NAMALWA (cell line): Measurements from ENCODE around the gene AMIGO3.
"Not testable (repeated sequence)": the region's sequence is repeated elsewhere in the genome, so short reads cannot be mapped to it uniquely, and the experiment has no call there.

ENCODE experiments used
- DNase-seq: peaks from one replicate; pipeline ENCODE4 v3.0.0-alpha.2; 2015; ENCODE audit warnings: low spot score

The AMIGO3 gene

GRCh38 chr3:49712166-49712565 lies 7.3 kb downstream of the AMIGO3 start:
- no peak for DNase-seq

- no peak for DNase-seq
These were observed 8.0 kb downstream of the AMIGO3 start for GRCh38 chr3:49711489-49711888.

GRCh38 chr3:49709852-49710251 lies 9.6 kb downstream of the AMIGO3 start:
- no peak for DNase-seq

GRCh38 chr3:49707113-49707480 lies 12.4 kb downstream of the AMIGO3 start:
- no peak for DNase-seq

GRCh38 chr3:49706456-49707112 lies 12.9 kb downstream of the AMIGO3 start:
- DNase-seq, result no peak

- DNase-seq, result no peak
These were observed 14.0 kb downstream of the AMIGO3 start for GRCh38 chr3:49705390-49705960.

- DNase-seq, result no peak
These were observed 14.9 kb downstream of the AMIGO3 start for GRCh38 chr3:49704629-49705028.

GRCh38 chr3:49703956-49704355 lies 15.5 kb downstream of the AMIGO3 start:
- no peak for DNase-seq

GRCh38 chr3:49703443-49703927 lies 16.0 kb downstream of the AMIGO3 start:
- peak; percentile 75 for DNase-seq

- DNase-seq, result no peak
These were observed 16.8 kb downstream of the AMIGO3 start for GRCh38 chr3:49702672-49703071.

GRCh38 chr3:49701388-49702077 lies 18.0 kb downstream of the AMIGO3 start:
- no peak for DNase-seq

GRCh38 chr3:49700453-49701128 lies 18.9 kb downstream of the AMIGO3 start:
- no peak for DNase-seq

GRCh38 chr3:49700014-49700413 lies 19.5 kb downstream of the AMIGO3 start:
- DNase-seq, result no peak

- DNase-seq, result no peak
These were observed 20.1 kb downstream of the AMIGO3 start for GRCh38 chr3:49699281-49699979.

GRCh38 chr3:49695350-49696015 lies 24.0 kb downstream of the AMIGO3 start:
- DNase-seq, result not testable (repeated sequence)

- DNase-seq, result not testable (repeated sequence)
These were observed 24.9 kb downstream of the AMIGO3 start for GRCh38 chr3:49694409-49695070.

- DNase-seq, result not testable (repeated sequence)
These were observed 28.0 kb downstream of the AMIGO3 start for GRCh38 chr3:49691481-49691880.

- not testable (repeated sequence) for DNase-seq
These were observed 28.6 kb downstream of the AMIGO3 start for GRCh38 chr3:49690856-49691255.

- not testable (repeated sequence) for DNase-seq
These were observed 29.4 kb downstream of the AMIGO3 start for GRCh38 chr3:49689908-49690624.
